Measurements from ENCODE around the gene RING1. TPM values are rescaled to one million over a fixed set of nuclear protein-coding genes. Genes with fewer than 3 reads are reported as not detected.
A peak's percentile ranks its signal among the peaks of the same experiment; 100 is the strongest.

The RING1 gene
- total and polyA plus RNA-seq, 2 donors from 2014 or later = 47.2 to 48.6 TPM

DNA sequence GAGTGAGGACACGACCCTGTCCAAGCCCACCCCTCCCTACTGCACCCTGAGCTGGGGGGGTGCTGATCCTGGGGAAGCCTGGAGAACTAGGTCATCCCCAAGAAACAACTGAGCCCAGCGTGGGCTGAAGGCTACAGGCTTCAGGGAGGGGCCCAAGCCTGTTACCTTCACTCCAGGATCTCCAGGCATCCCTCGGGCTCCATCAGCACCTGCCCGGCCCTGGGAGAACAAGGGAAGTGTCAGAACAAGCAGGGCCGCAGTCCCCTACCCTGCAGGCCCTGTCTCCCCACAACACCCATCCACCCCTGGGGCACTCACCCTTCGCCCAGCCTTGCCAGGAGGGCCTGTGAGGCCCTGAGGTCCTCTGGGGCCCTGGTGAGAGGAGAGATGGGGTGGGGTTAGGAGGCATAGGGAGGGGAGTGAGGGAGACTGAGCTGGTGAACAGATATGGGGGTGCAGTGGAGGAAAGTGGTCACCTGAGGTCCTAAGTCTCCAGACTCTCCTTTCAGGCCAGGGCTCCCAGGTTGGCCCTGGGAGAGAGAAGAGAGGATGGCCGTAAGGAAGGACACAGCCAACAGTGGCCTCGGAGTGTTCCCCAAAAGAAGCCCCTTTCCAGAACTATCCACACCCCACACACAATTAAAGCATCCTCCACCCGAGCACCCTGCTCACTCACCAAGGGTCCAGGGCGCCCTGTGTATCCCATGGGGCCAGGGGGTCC lies 29.4 kb upstream of the RING1 start:
- Histone ChIP-seq H3K4me3 (ENCODE audit: low read length in 3 of 3) (no peak overlapping the region), H3K4me1 (ENCODE audit: control insufficient read depth in 2 of 3, insufficient read depth in 2 of 3, low read depth in 1 of 3, low read length in 3 of 3) (no peaks in the 10 kb centered on the region), H3K36me3 (ENCODE audit: control insufficient read depth in 2 of 3, insufficient read depth in 3 of 3, low read length in 3 of 3) (no peaks in the 10 kb centered on the region), H3K27me3 (ENCODE audit: control insufficient read depth, insufficient read depth, low read length) (no peaks in the 10 kb centered on the region), H3K9me3 (ENCODE audit: control insufficient read depth in 2 of 3, insufficient read depth in 1 of 3, low read length in 3 of 3) (no peaks in the 10 kb centered on the region), H3K9ac (ENCODE audit: low read length in 3 of 3) (no peak overlapping the region), H3K27ac (ENCODE audit: low read depth in 2 of 2, low read length in 2 of 2) (no peak overlapping the region)
- TF ChIP-seq, protein P1, sequence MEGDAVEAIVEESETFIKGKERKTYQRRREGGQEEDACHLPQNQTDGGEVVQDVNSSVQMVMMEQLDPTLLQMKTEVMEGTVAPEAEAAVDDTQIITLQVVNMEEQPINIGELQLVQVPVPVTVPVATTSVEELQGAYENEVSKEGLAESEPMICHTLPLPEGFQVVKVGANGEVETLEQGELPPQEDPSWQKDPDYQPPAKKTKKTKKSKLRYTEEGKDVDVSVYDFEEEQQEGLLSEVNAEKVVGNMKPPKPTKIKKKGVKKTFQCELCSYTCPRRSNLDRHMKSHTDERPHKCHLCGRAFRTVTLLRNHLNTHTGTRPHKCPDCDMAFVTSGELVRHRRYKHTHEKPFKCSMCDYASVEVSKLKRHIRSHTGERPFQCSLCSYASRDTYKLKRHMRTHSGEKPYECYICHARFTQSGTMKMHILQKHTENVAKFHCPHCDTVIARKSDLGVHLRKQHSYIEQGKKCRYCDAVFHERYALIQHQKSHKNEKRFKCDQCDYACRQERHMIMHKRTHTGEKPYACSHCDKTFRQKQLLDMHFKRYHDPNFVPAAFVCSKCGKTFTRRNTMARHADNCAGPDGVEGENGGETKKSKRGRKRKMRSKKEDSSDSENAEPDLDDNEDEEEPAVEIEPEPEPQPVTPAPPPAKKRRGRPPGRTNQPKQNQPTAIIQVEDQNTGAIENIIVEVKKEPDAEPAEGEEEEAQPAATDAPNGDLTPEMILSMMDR (IDR thresholded peaks at IDR 0.05; ENCODE audit: borderline replicate concordance, extremely low read depth, insufficient read depth) = no peak
- intact Hi-C loops (cut with DNase I) = no loop called here
- DNase-seq (no peak), FAIRE-seq (no peak)

DNA sequence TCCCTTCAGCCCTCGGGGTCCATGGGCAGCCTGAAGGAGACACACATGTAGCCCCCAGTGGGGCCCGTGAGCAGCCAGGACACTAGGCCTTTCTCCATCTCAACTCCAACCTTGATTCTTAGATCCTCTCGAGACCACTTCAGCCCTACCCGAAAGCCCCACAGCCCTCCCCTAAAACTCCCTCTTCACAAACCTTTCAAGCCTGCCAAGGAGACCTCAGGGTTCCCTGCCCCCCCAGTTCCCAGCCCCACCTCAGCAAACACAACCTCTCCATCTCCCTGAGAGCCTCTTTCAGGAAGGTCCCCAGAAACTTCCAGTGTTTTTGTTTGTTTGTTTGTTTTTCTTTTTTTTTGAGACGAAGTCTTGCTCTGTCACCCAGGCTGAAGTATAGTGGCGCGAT lies 27.2 kb upstream of the RING1 start:
- H3K4me3 ChIP-seq (ENCODE audit: low read length in 3 of 3) = no peak overlapping the region
- H3K9me3 ChIP-seq (ENCODE audit: control insufficient read depth in 2 of 3, insufficient read depth in 1 of 3, low read length in 3 of 3) = no peaks in the 10 kb centered on the region
- FAIRE-seq = no peak
- H3K9ac ChIP-seq (ENCODE audit: low read length in 3 of 3) = no peak overlapping the region
- no peak overlapping the region for H3K27ac ChIP-seq (ENCODE audit: low read depth in 2 of 2, low read length in 2 of 2)
- peak in 1 of 5 donors; percentile 31 for DNase-seq
- intact Hi-C loops (cut with DNase I) = no loop called here
- TF ChIP-seq, protein P1 (IDR thresholded peaks at IDR 0.05; ENCODE audit: borderline replicate concordance, extremely low read depth, insufficient read depth) = no peak
- no peaks in the 10 kb centered on the region for H3K36me3 ChIP-seq (ENCODE audit: control insufficient read depth in 2 of 3, insufficient read depth in 3 of 3, low read length in 3 of 3)
- H3K4me1 ChIP-seq (ENCODE audit: control insufficient read depth in 2 of 3, insufficient read depth in 2 of 3, low read depth in 1 of 3, low read length in 3 of 3) = no peaks in the 10 kb centered on the region
- H3K27me3 ChIP-seq (ENCODE audit: control insufficient read depth, insufficient read depth, low read length) = no peaks in the 10 kb centered on the region

GRCh38 chr6:33183071-33183683 lies 25.1 kb upstream of the RING1 start:
- H3K4me1 ChIP-seq (ENCODE audit: control insufficient read depth in 2 of 3, insufficient read depth in 2 of 3, low read depth in 1 of 3, low read length in 3 of 3) = no peaks in the 10 kb centered on the region
- no peaks in the 10 kb centered on the region for H3K36me3 ChIP-seq (ENCODE audit: control insufficient read depth in 2 of 3, insufficient read depth in 3 of 3, low read length in 3 of 3)
- DNase-seq = no peak
- FAIRE-seq = no peak
- TF ChIP-seq, protein P1 (IDR thresholded peaks at IDR 0.05; ENCODE audit: borderline replicate concordance, extremely low read depth, insufficient read depth) = no peak
- H3K9me3 ChIP-seq (ENCODE audit: control insufficient read depth in 2 of 3, insufficient read depth in 1 of 3, low read length in 3 of 3) = no peaks in the 10 kb centered on the region
- H3K4me3 ChIP-seq (ENCODE audit: low read length in 3 of 3) = no peak overlapping the region
- intact Hi-C loops (cut with DNase I) = no loop called here
- H3K27me3 ChIP-seq (ENCODE audit: control insufficient read depth, insufficient read depth, low read length) = no peaks in the 10 kb centered on the region
- no peak overlapping the region for H3K9ac ChIP-seq (ENCODE audit: low read length in 3 of 3)
- H3K27ac ChIP-seq (ENCODE audit: low read depth in 2 of 2, low read length in 2 of 2) = peak overlapping the region; percentile 18 to 23
